HG03025 (cell line): Measurements from ENCODE around the gene KDM6B.
"Not testable (repeated sequence)": the region's sequence is repeated elsewhere in the genome, so short reads cannot be mapped to it uniquely, and the experiment has no call there.

Experiments
- ATAC-seq: cut with Tn5 transposase; IDR thresholded peaks from one replicate; pipeline ENCODE4 v1.9.1; 2021; ENCODE audit warnings: mild to moderate bottlenecking, moderate library complexity; ENCODE audit not compliant: unreplicated experiment, low FRiP score

KDM6B gene

GRCh38 chr17:7833795-7834541 lies at the start of gene KDM6B:
Gene KDM6B (plus strand): TSS chr17:7834217. CDS start chr17:7845555, 11,338 bp downstream.
- ATAC-seq: peak; percentile 29

- no peak for ATAC-seq
These were observed 47.2 kb upstream of the KDM6B start for GRCh38 chr17:7786866-7787265.

- ATAC-seq: no peak
These were observed 44.9 kb upstream of the KDM6B start for GRCh38 chr17:7789131-7789530.

GRCh38 chr17:7790150-7790549 lies 43.9 kb upstream of the KDM6B start:
- ATAC-seq: no peak

GRCh38 chr17:7792611-7793010 lies 41.4 kb upstream of the KDM6B start:
- ATAC-seq: no peak

GRCh38 chr17:7794075-7794663 lies 39.8 kb upstream of the KDM6B start:
- ATAC-seq: no peak

- no peak for ATAC-seq
These were observed 36.0 kb upstream of the KDM6B start for GRCh38 chr17:7797976-7798375.

- ATAC-seq: no peak
These were observed 35.2 kb upstream of the KDM6B start for GRCh38 chr17:7798839-7799238.

GRCh38 chr17:7803981-7804380 lies 30.0 kb upstream of the KDM6B start:
- ATAC-seq: no peak

- ATAC-seq: no peak
These were observed 27.4 kb upstream of the KDM6B start for GRCh38 chr17:7806587-7806986.

GRCh38 chr17:7807206-7807605 lies 26.8 kb upstream of the KDM6B start:
- ATAC-seq: no peak

GRCh38 chr17:7809086-7809790 lies 24.8 kb upstream of the KDM6B start:
- no peak for ATAC-seq

GRCh38 chr17:7809791-7810343 lies 24.1 kb upstream of the KDM6B start:
- ATAC-seq: not testable (repeated sequence)

- no peak for ATAC-seq
These were observed 22.8 kb upstream of the KDM6B start for GRCh38 chr17:7811251-7811650.

GRCh38 chr17:7814969-7815368 lies 19.0 kb upstream of the KDM6B start:
- ATAC-seq: no peak

- ATAC-seq: no peak
These were observed 16.9 kb upstream of the KDM6B start for GRCh38 chr17:7816926-7817642.

GRCh38 chr17:7817643-7817964 lies 16.4 kb upstream of the KDM6B start:
- ATAC-seq: no peak

GRCh38 chr17:7818026-7818425 lies 16.0 kb upstream of the KDM6B start:
- no peak for ATAC-seq

- ATAC-seq: no peak
These were observed 15.0 kb upstream of the KDM6B start for GRCh38 chr17:7818746-7819645.

GRCh38 chr17:7820231-7820630 lies 13.8 kb upstream of the KDM6B start:
- ATAC-seq: no peak
